Endothelial cell (in vitro differentiated cells): ENCODE data around the gene PRELID3B. TPM values are rescaled to one million over a fixed set of nuclear protein-coding genes. Genes with fewer than 3 reads are reported as not detected.

ENCODE experiments used
- DNase-seq: peaks from one replicate; pipeline ENCODE4 v3.0.0; 2021; ENCODE audit warnings: low spot score
- H3K27ac Mint-ChIP-seq: one replicate; pipeline ENCODE4 v1.8.0; 2021; ENCODE audit warnings: mixed read lengths, inconsistent platforms; ENCODE audit not compliant: unreplicated experiment
- H3K27me3 Mint-ChIP-seq: one replicate; pipeline ENCODE4 v1.8.0; 2021; ENCODE audit warnings: mild to moderate bottlenecking, moderate library complexity, mixed read lengths, inconsistent platforms; ENCODE audit not compliant: unreplicated experiment
- H3K36me3 Mint-ChIP-seq: one replicate; pipeline ENCODE4 v1.8.0; 2021; ENCODE audit warnings: mild to moderate bottlenecking, low read depth, mixed read lengths, inconsistent platforms; ENCODE audit not compliant: unreplicated experiment
- H3K4me1 Mint-ChIP-seq: one replicate; pipeline ENCODE4 v1.8.0; 2021; ENCODE audit warnings: mild to moderate bottlenecking, mixed read lengths, inconsistent platforms; ENCODE audit not compliant: unreplicated experiment
- H3K4me3 Mint-ChIP-seq: one replicate; pipeline ENCODE4 v1.8.0; 2021; ENCODE audit warnings: mild to moderate bottlenecking, mixed read lengths, inconsistent platforms; ENCODE audit not compliant: unreplicated experiment
- H3K9me3 Mint-ChIP-seq: one replicate; pipeline ENCODE4 v1.8.0; 2021; ENCODE audit warnings: mixed read lengths, inconsistent platforms; ENCODE audit not compliant: unreplicated experiment
- CTCF ChIP-seq: fragments of 200-600 bp; sonication (generic); IDR thresholded peaks from one replicate; pipeline ENCODE4 v1.5.0; 2021; ENCODE audit warnings: antibody characterized with exemption; ENCODE audit not compliant: unreplicated experiment
- total RNA-seq: library from RNA; stranded (reverse); fragmentation: NEBNext Ultra II Directional; extraction: Animal tissue kit (Norgen Biotek cat#: 25700); gene quantifications from one replicate; pipeline ENCODE4 v1.2.1, GENCODE V29; 2021; ENCODE audit not compliant: unreplicated experiment

Gene PRELID3B
- total RNA-seq, 1 donor from 2014 or later: 40.2 TPM

- Mint-ChIP-seq H3K4me3 (no peak overlapping the region), H3K4me1 (peaks cover 33% of the 10 kb centered on the region), H3K9me3 (no peaks in the 10 kb centered on the region), H3K27me3 (peaks cover 8% of the 10 kb centered on the region), H3K36me3 (peaks cover 27% of the 10 kb centered on the region), H3K27ac (no peak overlapping the region)
- no peak for TF ChIP-seq CTCF
- no peak for DNase-seq
Observed at GRCh38 chr20:59004493-59004762, 38.2 kb downstream of the PRELID3B start.

GRCh38 chr20:59003836-59004492 lies 38.6 kb downstream of the PRELID3B start:
- TF ChIP-seq CTCF: no peak
- no peak for DNase-seq
- Mint-ChIP-seq H3K27ac (peak overlapping the region; percentile 28), H3K36me3 (peaks cover 27% of the 10 kb centered on the region), H3K4me3 (no peak overlapping the region), H3K9me3 (no peaks in the 10 kb centered on the region), H3K27me3 (peaks cover 8% of the 10 kb centered on the region), H3K4me1 (peaks cover 29% of the 10 kb centered on the region)

- Mint-ChIP-seq H3K4me1 (peaks cover 26% of the 10 kb centered on the region), H3K36me3 (peaks cover 27% of the 10 kb centered on the region), H3K9me3 (no peaks in the 10 kb centered on the region), H3K4me3 (peak overlapping the region; percentile 66), H3K27me3 (peaks cover 8% of the 10 kb centered on the region), H3K27ac (peak overlapping the region; percentile 49)
- no peak for DNase-seq
- no peak for TF ChIP-seq CTCF
Observed at GRCh38 chr20:59002874-59003399, 39.6 kb downstream of the PRELID3B start.

GRCh38 chr20:59002388-59002787 lies 40.2 kb downstream of the PRELID3B start:
- H3K27ac Mint-ChIP-seq: peak overlapping the region; percentile 49
- peaks cover 8% of the 10 kb centered on the region for H3K27me3 Mint-ChIP-seq
- no peak for TF ChIP-seq CTCF
- peaks cover 26% of the 10 kb centered on the region for H3K4me1 Mint-ChIP-seq
- peak overlapping the region; percentile 67 for H3K4me3 Mint-ChIP-seq
- no peak for DNase-seq
- H3K36me3 Mint-ChIP-seq: peaks cover 32% of the 10 kb centered on the region
- H3K9me3 Mint-ChIP-seq: no peaks in the 10 kb centered on the region

- Mint-ChIP-seq H3K4me1 (peaks cover 26% of the 10 kb centered on the region), H3K27ac (no peak overlapping the region), H3K27me3 (peaks cover 8% of the 10 kb centered on the region), H3K4me3 (no peak overlapping the region), H3K36me3 (peaks cover 36% of the 10 kb centered on the region), H3K9me3 (no peaks in the 10 kb centered on the region)
- no peak for DNase-seq
- no peak for TF ChIP-seq CTCF
Observed at GRCh38 chr20:59001449-59002171, 41.0 kb downstream of the PRELID3B start.
